CD4-positive, alpha-beta T cell treated with Interleukin-2 at 100 ng/mL for 4 hours (primary cell): Measurements from ENCODE around the gene SPNS1.
"Not testable (repeated sequence)": the region's sequence is repeated elsewhere in the genome, so short reads cannot be mapped to it uniquely, and the experiment has no call there.

Experiments
- DNase-seq: peaks from one replicate; pipeline ENCODE4 v3.0.0-alpha.2; 2020; ENCODE audit warnings: low spot score

The SPNS1 gene

DNA sequence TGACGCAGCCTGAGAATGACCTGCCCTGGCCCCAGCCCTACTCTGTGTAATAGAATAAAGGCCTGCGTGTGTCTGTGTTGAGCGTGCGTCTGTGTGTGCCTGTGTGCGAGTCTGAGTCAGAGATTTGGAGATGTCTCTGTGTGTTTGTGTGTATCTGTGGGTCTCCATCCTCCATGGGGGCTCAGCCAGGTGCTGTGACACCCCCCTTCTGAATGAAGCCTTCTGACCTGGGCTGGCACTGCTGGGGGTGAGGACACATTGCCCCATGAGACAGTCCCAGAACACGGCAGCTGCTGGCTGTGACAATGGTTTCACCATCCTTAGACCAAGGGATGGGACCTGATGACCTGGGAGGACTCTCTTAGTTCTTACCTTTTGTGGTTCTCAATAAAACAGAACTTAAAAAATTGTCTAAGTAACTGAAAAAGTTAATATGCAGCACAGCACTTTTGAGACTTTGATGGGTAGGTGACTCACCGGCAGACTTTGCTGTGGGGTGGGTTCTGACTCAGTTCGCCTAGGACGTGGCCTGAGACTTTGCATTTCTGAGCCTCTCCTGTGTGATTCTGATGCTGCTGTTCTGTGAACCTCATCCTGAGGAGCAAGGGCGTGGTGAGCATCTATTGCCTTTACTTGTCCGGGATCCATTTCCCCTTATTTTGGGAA, 15.9 kb downstream of the SPNS1 start:
- DNase-seq: peak; percentile 79

- DNase-seq: no peak
These were observed 17.1 kb downstream of the SPNS1 start for GRCh38 chr16:28991687-28992086.

- DNase-seq: no peak
These were observed 17.9 kb downstream of the SPNS1 start for GRCh38 chr16:28992496-28992895.

GRCh38 chr16:28998837-28999236, 24.3 kb downstream of the SPNS1 start:
- no peak for DNase-seq

DNA sequence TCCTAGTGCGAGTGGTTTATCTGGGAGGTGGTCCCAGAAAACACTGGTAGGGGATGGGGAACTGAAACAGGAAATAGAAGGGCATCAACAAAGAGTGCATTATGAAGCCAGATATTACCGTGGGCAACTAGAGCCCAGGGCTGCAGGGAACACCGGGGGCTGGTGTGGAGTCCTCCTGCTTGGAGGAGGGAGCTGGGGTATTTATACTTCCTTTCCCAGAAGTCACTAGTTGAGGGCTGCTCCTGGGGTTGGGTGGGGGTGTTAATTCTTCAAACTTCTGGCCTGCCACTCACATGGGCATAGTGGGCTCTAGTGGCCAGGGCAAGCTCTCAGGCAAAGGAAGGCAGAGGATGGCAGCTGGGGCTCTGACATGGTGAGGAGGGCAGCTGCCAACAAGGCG, 25.0 kb downstream of the SPNS1 start:
- DNase-seq: no peak

- DNase-seq: no peak
These were observed 25.4 kb downstream of the SPNS1 start for GRCh38 chr16:29000019-29000418.

GRCh38 chr16:29004496-29005139, 30.0 kb downstream of the SPNS1 start:
- not testable (repeated sequence) for DNase-seq

- peak; percentile 85 for DNase-seq
These were observed 33.4 kb downstream of the SPNS1 start for GRCh38 chr16:29007730-29008593.

DNA sequence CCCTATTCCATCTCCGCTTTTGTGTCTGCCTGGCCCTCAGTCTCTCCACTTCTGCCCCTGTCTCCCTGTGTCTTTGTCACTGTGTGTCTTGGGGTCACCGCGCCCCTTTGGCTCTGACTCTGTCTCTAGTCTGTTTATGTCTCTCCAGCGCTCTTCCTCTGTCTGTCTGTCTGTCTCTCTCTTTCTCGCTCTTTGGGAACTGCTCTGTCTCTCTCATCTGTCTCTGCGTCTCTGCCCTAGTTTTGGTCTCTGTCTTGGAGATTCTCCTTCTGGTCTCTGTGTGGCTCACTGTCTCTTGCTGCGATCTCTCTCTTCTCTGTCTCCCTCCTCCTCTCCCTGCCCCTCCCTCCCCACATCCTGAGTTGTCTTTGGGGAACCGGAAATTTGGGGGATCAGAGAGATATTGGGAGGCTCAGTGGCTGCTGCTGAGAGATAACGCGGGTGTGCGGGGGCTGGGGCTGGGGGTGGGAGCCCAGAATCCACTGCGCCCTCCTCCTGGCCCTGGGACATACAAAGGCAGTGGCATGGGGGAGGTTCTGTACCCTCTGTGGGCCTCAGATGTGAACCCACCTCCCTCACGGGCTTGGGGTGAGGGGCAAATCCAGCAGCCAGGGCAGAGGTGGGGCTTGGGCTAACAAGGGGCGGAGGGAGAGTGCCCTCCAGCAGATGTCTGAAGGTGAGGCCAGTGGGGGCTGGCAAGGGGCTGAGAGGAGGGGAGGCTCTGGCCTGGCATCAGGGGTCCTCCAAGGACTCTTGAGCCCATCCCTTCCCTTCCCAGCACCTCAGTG, 34.7 kb downstream of the SPNS1 start:
- DNase-seq: peak; percentile 32

GRCh38 chr16:29009838-29010166, 35.2 kb downstream of the SPNS1 start:
- no peak for DNase-seq

GRCh38 chr16:29011112-29011511, 36.5 kb downstream of the SPNS1 start:
- no peak for DNase-seq

DNA sequence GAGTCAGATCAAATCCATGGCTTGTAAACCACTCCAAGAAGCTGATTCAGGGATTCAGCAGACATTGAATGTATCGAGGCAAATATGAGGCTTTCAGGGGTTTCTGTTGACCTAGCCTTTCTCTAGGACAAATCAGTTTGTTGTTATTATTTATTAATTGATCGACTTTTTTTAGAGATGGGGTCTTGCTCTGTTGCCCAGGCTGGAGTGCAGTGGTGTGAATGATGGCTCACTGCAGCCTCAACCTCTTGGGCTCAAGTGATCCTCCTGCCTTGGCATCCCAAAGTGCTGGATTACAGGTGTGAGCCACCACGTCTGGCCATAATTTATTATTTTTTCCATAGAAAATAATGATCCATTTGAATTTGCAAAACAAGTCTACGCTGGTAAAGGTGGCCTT, 37.3 kb downstream of the SPNS1 start:
- DNase-seq: no peak

DNA sequence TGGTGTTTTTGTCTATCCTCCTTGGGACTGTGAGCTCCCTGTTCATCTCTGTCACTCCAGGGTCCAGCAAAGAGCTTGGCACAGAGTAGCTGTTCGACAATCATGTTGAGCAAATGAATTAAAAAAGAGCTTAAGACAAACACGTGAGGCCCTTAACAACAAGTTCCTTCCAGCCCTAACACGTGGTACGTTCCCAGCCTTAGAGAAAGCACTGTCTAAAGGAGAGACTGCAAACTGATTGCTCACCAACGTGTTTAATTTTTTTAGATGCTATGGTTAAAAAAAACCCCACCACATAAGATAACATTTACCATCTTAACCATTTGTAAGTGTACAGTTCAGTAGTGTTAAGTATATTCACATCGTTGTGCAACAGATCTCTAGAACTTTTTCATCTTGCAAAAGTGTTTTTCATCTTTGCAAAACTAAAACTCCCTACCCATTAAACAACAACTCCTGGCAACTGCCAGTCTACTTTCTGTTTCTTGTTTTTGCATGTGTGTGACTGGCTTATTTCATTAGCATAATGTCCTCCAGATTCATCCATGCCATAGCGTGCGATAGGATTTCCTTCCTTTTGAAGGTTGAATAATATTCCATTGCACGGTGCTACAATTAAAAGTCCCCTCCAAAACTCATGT, 38.5 kb downstream of the SPNS1 start:
- DNase-seq: peak; percentile 66

GRCh38 chr16:29014561-29015069, 40.0 kb downstream of the SPNS1 start:
- DNase-seq: no peak

DNA sequence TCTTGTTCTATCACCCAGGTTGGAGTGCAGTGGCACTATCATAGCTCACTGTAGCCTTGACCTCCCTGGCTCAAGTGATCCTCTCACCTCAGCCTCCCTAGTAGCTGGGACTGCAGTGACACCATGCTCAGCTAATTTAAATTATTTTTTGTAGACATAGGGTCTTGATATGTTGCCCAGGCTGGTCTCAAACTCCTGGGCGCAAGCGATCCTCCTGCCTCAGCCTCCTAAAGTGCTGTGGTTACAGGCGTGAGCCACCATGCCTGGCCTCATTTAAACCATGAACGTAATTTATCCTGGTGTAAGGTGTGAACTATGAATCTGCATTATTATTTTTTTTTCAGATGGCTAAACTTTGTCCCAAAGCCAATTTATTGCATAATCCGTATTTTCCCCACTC, 47.6 kb downstream of the SPNS1 start:
- DNase-seq: no peak

- DNase-seq: no peak
These were observed 49.0 kb downstream of the SPNS1 start for GRCh38 chr16:29023279-29024277.

DNA sequence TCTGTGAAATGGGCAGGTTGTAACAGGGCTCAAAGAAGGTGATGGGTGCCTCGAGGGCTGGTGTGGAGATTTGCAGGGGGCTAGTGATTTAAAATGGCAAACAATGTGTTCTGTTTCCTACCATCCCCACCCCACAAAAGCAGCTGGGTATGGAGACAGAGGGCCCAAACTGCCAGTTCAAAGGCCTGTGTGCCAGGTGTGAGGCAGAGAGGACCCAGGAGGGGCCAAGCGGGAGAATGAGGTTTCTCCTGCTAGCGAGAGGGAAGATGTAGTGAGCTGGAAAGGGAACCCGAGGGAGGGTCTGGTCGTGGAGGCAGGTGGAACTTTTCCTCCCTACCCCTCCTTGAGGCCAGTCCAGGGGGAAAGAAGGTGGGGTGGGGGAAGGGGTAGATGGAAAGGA, 49.7 kb downstream of the SPNS1 start:
- no peak for DNase-seq

- DNase-seq: no peak
These were observed 50.6 kb downstream of the SPNS1 start for GRCh38 chr16:29025218-29025617.

GRCh38 chr16:29025735-29026134, 51.2 kb downstream of the SPNS1 start:
- DNase-seq: no peak

- DNase-seq: no peak
These were observed 54.0 kb downstream of the SPNS1 start for GRCh38 chr16:29028457-29029167.
